Peyer's patch (tissue), 4 donors: ENCODE results near the gene TUBGCP5. TPM values are rescaled to one million over a fixed set of nuclear protein-coding genes. Genes with fewer than 3 reads are reported as not detected.

Source experiments
- DNase-seq, 3 donors: peaks; one replicate each; pipeline ENCODE4 v3.0.0-alpha.2; 2017 to 2019
- H3K27ac ChIP-seq, 4 donors: fragments of 200-600 bp; sonication (generic); one replicate each; pipeline ENCODE4 v1.5.1; 2016 to 2019
- H3K27me3 ChIP-seq, 2 donors: fragments of 200-600 bp; sonication (generic); one replicate each; pipeline ENCODE4 v1.5.1; 2019
- H3K36me3 ChIP-seq, 3 donors: fragments of 200-600 bp; sonication (generic); one replicate each; pipeline ENCODE4 v1.5.1; 2016 to 2019
- H3K4me1 ChIP-seq, 4 donors: fragments of 200-600 bp; sonication (generic); one replicate each; pipeline ENCODE4 v1.5.1; 2016 to 2019
- H3K4me3 ChIP-seq, 4 donors: fragments of 200-600 bp; sonication (generic); 1 replicate in 3 of 4; 2 replicates in 1 of 4; pipeline ENCODE4 v1.5.1; 2016 to 2019; ENCODE audit warnings: mild to moderate bottlenecking in 1 of 4
- H3K9me3 ChIP-seq, 4 donors: fragments of 200-600 bp; sonication (generic); one replicate each; pipeline ENCODE4 v1.5.1; 2016 to 2019; ENCODE audit warnings: mild to moderate bottlenecking in 1 of 4
- CTCF ChIP-seq, 6 experiments: fragments of 450-650 bp in 4 of 6; fragments of 200-600 bp in 2 of 6; sonication (generic) in 1 of 6; IDR thresholded peaks; one replicate each; pipeline ENCODE4 v1.5.1; 2017 to 2019; ENCODE audit warnings: antibody characterized with exemption in 6 of 6, mild to moderate bottlenecking in 3 of 6, moderate library complexity in 1 of 6
- POLR2A ChIP-seq, 2 donors: fragments of 450-650 bp; IDR thresholded peaks; one replicate each; pipeline ENCODE4 v1.5.1; 2017; ENCODE audit warnings: antibody characterized with exemption in 2 of 2, mild to moderate bottlenecking in 2 of 2, moderate library complexity in 2 of 2
- total RNA-seq, 4 donors: library from RNA; depleted of rRNA; stranded (reverse); fragments of >200 nt; gene quantifications; one replicate each; pipeline ENCODE4 v1.1.0, GENCODE V29; 2016

TUBGCP5 gene
- total RNA-seq, 4 donors from 2014 or later, result 10.3 to 35.5 (median 26.1) TPM

- DNase-seq, result no peak
- Histone ChIP-seq H3K4me3 (no peak overlapping the region), H3K27ac (no peak overlapping the region)
Observed at GRCh38 chr15:23065836-23066235, 26.5 kb upstream of the TUBGCP5 start.

GRCh38 chr15:23064156-23064555 is 24.8 kb upstream of the TUBGCP5 start:
- Histone ChIP-seq H3K27ac (no peak overlapping the region), H3K4me3 (no peak overlapping the region), H3K27me3 (no peaks in the 10 kb centered on the region), H3K36me3 (no peaks in the 10 kb centered on the region), H3K4me1 (no peaks in the 10 kb centered on the region), H3K9me3 (no peaks in the 10 kb centered on the region)
- no peak for DNase-seq
- TF ChIP-seq CTCF (IDR thresholded peaks at IDR 0.05) (no peak), POLR2A (IDR thresholded peaks at IDR 0.05) (no peak)

More at GRCh38 chr15:23065836-23066235, 26.5 kb upstream of the TUBGCP5 start:
- Histone ChIP-seq H3K36me3 (no peaks in the 10 kb centered on the region), H3K9me3 (no peaks in the 10 kb centered on the region), H3K4me1 (no peaks in the 10 kb centered on the region), H3K27me3 (no peaks in the 10 kb centered on the region)
- TF ChIP-seq POLR2A (IDR thresholded peaks at IDR 0.05), result no peak
- TF ChIP-seq CTCF (IDR thresholded peaks at IDR 0.05), result no peak

GRCh38 chr15:23057707-23058106 is 18.3 kb upstream of the TUBGCP5 start:
- no peak for DNase-seq
- H3K27me3 ChIP-seq, result no peaks in the 10 kb centered on the region
- no peaks in the 10 kb centered on the region for H3K4me1 ChIP-seq
- no peaks in the 10 kb centered on the region for H3K36me3 ChIP-seq
- no peaks in the 10 kb centered on the region for H3K9me3 ChIP-seq
- TF ChIP-seq CTCF (IDR thresholded peaks at IDR 0.05) (no peak), POLR2A (IDR thresholded peaks at IDR 0.05) (no peak)
- no peak overlapping the region for H3K27ac ChIP-seq
- no peak overlapping the region for H3K4me3 ChIP-seq

GRCh38 chr15:23055316-23055715 is 15.9 kb upstream of the TUBGCP5 start:
- no peak overlapping the region for H3K4me3 ChIP-seq
- no peak for TF ChIP-seq CTCF (IDR thresholded peaks at IDR 0.05)
- H3K27ac ChIP-seq, result no peak overlapping the region
- H3K36me3 ChIP-seq, result no peaks in the 10 kb centered on the region
- H3K4me1 ChIP-seq, result no peaks in the 10 kb centered on the region
- no peaks in the 10 kb centered on the region for H3K9me3 ChIP-seq
- no peak for DNase-seq
- no peaks in the 10 kb centered on the region for H3K27me3 ChIP-seq

- Histone ChIP-seq H3K27ac (no peak overlapping the region), H3K4me3 (no peak overlapping the region), H3K27me3 (no peaks in the 10 kb centered on the region), H3K9me3 (no peaks in the 10 kb centered on the region), H3K4me1 (no peaks in the 10 kb centered on the region), H3K36me3 (no peaks in the 10 kb centered on the region)
- no peak for TF ChIP-seq CTCF (IDR thresholded peaks at IDR 0.05)
- TF ChIP-seq POLR2A (IDR thresholded peaks at IDR 0.05), result no peak
- DNase-seq, result no peak
Observed at GRCh38 chr15:23052522-23052921, 13.2 kb upstream of the TUBGCP5 start.

- no peak for DNase-seq
Observed at GRCh38 chr15:23050708-23051107, 11.3 kb upstream of the TUBGCP5 start.

More at GRCh38 chr15:23050708-23051107, 11.3 kb upstream of the TUBGCP5 start:
- no peaks in the 10 kb centered on the region for H3K36me3 ChIP-seq
- no peaks in the 10 kb centered on the region for H3K9me3 ChIP-seq
- no peak overlapping the region for H3K4me3 ChIP-seq
- TF ChIP-seq CTCF (IDR thresholded peaks at IDR 0.05) (no peak), POLR2A (IDR thresholded peaks at IDR 0.05) (no peak)
- H3K27me3 ChIP-seq, result no peaks in the 10 kb centered on the region
- H3K27ac ChIP-seq, result no peak overlapping the region
- H3K4me1 ChIP-seq, result no peaks in the 10 kb centered on the region
